Ishikawa (cell line): ENCODE results near the gene ARMC8.

Source experiments
- CEBPB ChIP-seq: IDR thresholded peaks from 2 replicates; pipeline ENCODE4 v1.6.1; 2012
- CREB1 ChIP-seq: IDR thresholded peaks from 2 replicates; pipeline ENCODE4 v1.6.1; 2012; ENCODE audit warnings: low read depth
- EGR1 ChIP-seq: IDR thresholded peaks from 2 replicates; pipeline ENCODE4 v1.6.1; 2012
- EP300 ChIP-seq: IDR thresholded peaks from 2 replicates; pipeline ENCODE4 v1.6.1; 2012; ENCODE audit warnings: borderline replicate concordance
- FOXM1 ChIP-seq: IDR thresholded peaks from 2 replicates; pipeline ENCODE4 v1.6.1; 2012; ENCODE audit warnings: low read depth, borderline replicate concordance
- MAX ChIP-seq: IDR thresholded peaks from 2 replicates; pipeline ENCODE4 v1.6.1; 2012
- NFIC ChIP-seq: IDR thresholded peaks from 2 replicates; pipeline ENCODE4 v1.6.1; 2012
- RAD21 ChIP-seq: IDR thresholded peaks from 2 replicates; pipeline ENCODE4 v1.6.1; 2012; ENCODE audit warnings: low read depth
- REST ChIP-seq: IDR thresholded peaks from 2 replicates; pipeline ENCODE4 v1.6.1; 2012; ENCODE audit warnings: low read depth, mild to moderate bottlenecking
- TAF1 ChIP-seq: IDR thresholded peaks from 2 replicates; pipeline ENCODE4 v1.6.1; 2012; ENCODE audit warnings: low read depth, mild to moderate bottlenecking
- TCF12 ChIP-seq: IDR thresholded peaks from 2 replicates; pipeline ENCODE4 v1.6.1; 2012; ENCODE audit warnings: low read depth
- TEAD4 ChIP-seq: IDR thresholded peaks from 2 replicates; pipeline ENCODE4 v1.6.1; 2012
- USF1 ChIP-seq: IDR thresholded peaks from 2 replicates; pipeline ENCODE4 v1.6.1; 2012
- YY1 ChIP-seq: IDR thresholded peaks from 2 replicates; pipeline ENCODE4 v1.6.1; 2012; ENCODE audit warnings: low read depth

- TF ChIP-seq CEBPB: no peak
- TF ChIP-seq FOXM1: no peak
- TF ChIP-seq YY1: no peak
- no peak for TF ChIP-seq TAF1
- TF ChIP-seq EGR1: no peak
- TF ChIP-seq USF1: no peak
- no peak for TF ChIP-seq REST
- no peak for TF ChIP-seq EP300
- no peak for TF ChIP-seq MAX
- no peak for TF ChIP-seq TEAD4
- TF ChIP-seq TCF12: no peak
- no peak for TF ChIP-seq CREB1
- TF ChIP-seq NFIC: no peak
- no peak for TF ChIP-seq RAD21
Measured at GRCh38 chr3:138340511-138340910, 153.4 kb downstream of the ARMC8 start.
